Measurements from ENCODE around the gene GNAS.

GRCh38 chr20:58910473-58910872, 58.0 kb downstream of the GNAS start:
- no peak for TF ChIP-seq CTCF (IDR thresholded peaks at IDR 0.05)
- TF ChIP-seq POLR2A (IDR thresholded peaks at IDR 0.05) = no peak
